ENCODE measurements around the gene CD247. TPM values are rescaled to one million over a fixed set of nuclear protein-coding genes. Genes with fewer than 3 reads are reported as not detected.

Gene CD247
- polyA plus RNA-seq, 1 experiment, result not detected

- POLR2A ChIA-PET, result no interaction called here
These were observed 86.9 kb downstream of the CD247 start for GRCh38 chr1:167431261-167431908.

GRCh38 chr1:167430849-167431242 is 87.5 kb downstream of the CD247 start:
- no peak overlapping the region for H3K27ac ChIP-seq (ENCODE audit: low read depth, low read length)
- TF ChIP-seq CTCF (IDR thresholded peaks at IDR 0.05; ENCODE audit: low read depth, low read length), result no peak
- no peak overlapping the region for H3K4me3 ChIP-seq (ENCODE audit: low read depth, low read length)
- CTCF ChIA-PET, result interaction anchor here (0.9 to 1.0 kb wide), 2 partner anchors 10 to 136 kb away, joined by 3 read pairs; no protein-coding TSS in a partner anchor
- peaks cover 2% of the 10 kb centered on the region for H3K27me3 ChIP-seq (ENCODE audit: control insufficient read depth, insufficient read depth, low read length)
- H3K9me3 ChIP-seq (ENCODE audit: control insufficient read depth, insufficient read depth, low read length), result no peaks in the 10 kb centered on the region; the same call in 1 of the 2 replicates
- POLR2A ChIA-PET, result no interaction called here
- DNase-seq (ENCODE audit: low read depth, low spot score), result no peak

More at GRCh38 chr1:167431261-167431908, 86.9 kb downstream of the CD247 start:
- Histone ChIP-seq H3K27me3 (ENCODE audit: control insufficient read depth, insufficient read depth, low read length) (peaks cover 2% of the 10 kb centered on the region), H3K27ac (ENCODE audit: low read depth, low read length) (no peak overlapping the region), H3K9me3 (ENCODE audit: control insufficient read depth, insufficient read depth, low read length) (no peaks in the 10 kb centered on the region; the same call in 1 of the 2 replicates), H3K4me3 (ENCODE audit: low read depth, low read length) (no peak overlapping the region)
- no peak for TF ChIP-seq CTCF (IDR thresholded peaks at IDR 0.05; ENCODE audit: low read depth, low read length)
- CTCF ChIA-PET, result interaction anchor here (1.0 to 1.4 kb wide), 2 partner anchors 10 to 211 kb away, joined by 3 to 5 read pairs; no protein-coding TSS in a partner anchor
- DNase-seq (ENCODE audit: low read depth, low spot score), result no peak

- ChIA-PET CTCF (interaction anchor here (0.9 kb wide), 1 partner anchor 137 kb away, joined by 3 read pairs; no protein-coding TSS in a partner anchor), POLR2A (no interaction called here)
- Histone ChIP-seq H3K27ac (ENCODE audit: low read depth, low read length) (no peak overlapping the region), H3K4me3 (ENCODE audit: low read depth, low read length) (no peak overlapping the region), H3K9me3 (ENCODE audit: control insufficient read depth, insufficient read depth, low read length) (no peaks in the 10 kb centered on the region; the same call in 1 of the 2 replicates), H3K27me3 (ENCODE audit: control insufficient read depth, insufficient read depth, low read length) (peaks cover 2% of the 10 kb centered on the region)
- no peak for DNase-seq (ENCODE audit: low read depth, low spot score)
- TF ChIP-seq CTCF (IDR thresholded peaks at IDR 0.05; ENCODE audit: low read depth, low read length), result no peak
These were observed 88.0 kb downstream of the CD247 start for GRCh38 chr1:167430134-167430848.

GRCh38 chr1:167429612-167430011 is 88.7 kb downstream of the CD247 start:
- CTCF ChIA-PET, result interaction anchor here (1.0 kb wide), 1 partner anchor 27 kb away, joined by 5 read pairs; no protein-coding TSS in a partner anchor
- no peak overlapping the region for H3K4me3 ChIP-seq (ENCODE audit: low read depth, low read length)
- TF ChIP-seq CTCF (IDR thresholded peaks at IDR 0.05; ENCODE audit: low read depth, low read length), result no peak
- H3K27ac ChIP-seq (ENCODE audit: low read depth, low read length), result no peak overlapping the region
- H3K27me3 ChIP-seq (ENCODE audit: control insufficient read depth, insufficient read depth, low read length), result peaks cover under 1% of the 10 kb centered on the region
- POLR2A ChIA-PET, result no interaction called here
- DNase-seq (ENCODE audit: low read depth, low spot score), result no peak
- no peaks in the 10 kb centered on the region; the same call in 1 of the 2 replicates for H3K9me3 ChIP-seq (ENCODE audit: control insufficient read depth, insufficient read depth, low read length)

DNA sequence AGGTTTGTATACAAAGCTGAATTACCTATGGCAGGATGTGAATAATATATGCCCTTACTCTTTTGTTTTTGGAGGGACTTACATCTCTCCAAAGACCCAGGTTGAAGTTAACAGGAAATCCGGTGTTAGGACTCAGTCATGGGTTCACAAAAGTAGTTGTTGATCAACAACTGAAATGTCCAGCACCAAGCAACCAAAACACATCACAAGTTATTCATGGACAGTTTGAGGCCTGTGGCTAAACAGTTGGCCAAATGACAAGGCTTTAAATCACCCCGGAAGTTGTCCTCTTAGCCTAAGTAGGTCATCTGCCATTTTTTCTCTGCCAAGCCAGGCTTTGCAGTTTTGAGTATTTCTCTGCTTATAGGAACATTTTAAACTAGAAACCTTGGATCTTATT is 89.9 kb downstream of the CD247 start:
- CTCF ChIA-PET, result no interaction called here
- Histone ChIP-seq H3K9me3 (ENCODE audit: control insufficient read depth, insufficient read depth, low read length) (no peaks in the 10 kb centered on the region; the same call in 1 of the 2 replicates), H3K4me3 (ENCODE audit: low read depth, low read length) (no peak overlapping the region), H3K27ac (ENCODE audit: low read depth, low read length) (no peak overlapping the region), H3K27me3 (ENCODE audit: control insufficient read depth, insufficient read depth, low read length) (no peaks in the 10 kb centered on the region)
- no peak for TF ChIP-seq CTCF (IDR thresholded peaks at IDR 0.05; ENCODE audit: low read depth, low read length)
- POLR2A ChIA-PET, result no interaction called here
- DNase-seq (ENCODE audit: low read depth, low spot score), result no peak

All from AG04450 (cell line).